ENCODE data around the gene SRGAP2C.

GRCh38 chr1:121417325-121417923, 232.6 kb downstream of the SRGAP2C start:
- no peak for TF ChIP-seq CTCF (IDR thresholded peaks at IDR 0.05)
- no peak for TF ChIP-seq POLR2A (IDR thresholded peaks at IDR 0.05; ENCODE audit: low read depth)
- no peak for TF ChIP-seq EP300 (IDR thresholded peaks at IDR 0.05)
- no peak for TF ChIP-seq POLR2AphosphoS5 (IDR thresholded peaks at IDR 0.05)

Measured in esophagus muscularis mucosa (tissue), 4 donors.